GM20000 (cell line): ENCODE measurements around the gene SERINC5.

ENCODE experiments used
- DNase-seq: peaks from one replicate; pipeline ENCODE4 v3.0.0; 2012; ENCODE audit warnings: low spot score
- TF ChIP-seq, protein P1 (sequence below): IDR thresholded peaks from 2 replicates; pipeline ENCODE4 v1.5.1; 2012; ENCODE audit warnings: mild to moderate bottlenecking, control low read depth; ENCODE audit errors: extremely low read depth, missing control alignments

Gene SERINC5

DNA sequence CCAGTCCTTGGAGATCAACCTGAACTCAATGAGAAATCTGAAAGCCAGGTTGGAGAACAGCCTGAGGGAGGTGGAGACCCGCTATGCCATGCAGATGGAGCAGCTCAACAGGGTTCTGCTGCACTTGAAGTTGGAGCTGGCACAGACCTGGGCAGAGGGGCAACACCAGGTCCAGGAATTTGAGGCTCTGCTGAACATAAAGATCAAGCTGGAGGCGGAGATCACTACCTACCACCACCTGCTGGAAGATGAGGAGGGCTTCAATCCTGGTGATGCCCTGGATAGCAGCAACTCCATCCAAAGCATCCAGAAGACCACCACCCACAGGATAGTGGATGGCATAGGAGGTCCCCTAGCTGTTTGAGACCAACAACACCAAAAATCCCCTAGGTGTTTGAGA, 33.5 kb upstream of the SERINC5 start:
- DNase-seq = no peak
- TF ChIP-seq, protein P1, sequence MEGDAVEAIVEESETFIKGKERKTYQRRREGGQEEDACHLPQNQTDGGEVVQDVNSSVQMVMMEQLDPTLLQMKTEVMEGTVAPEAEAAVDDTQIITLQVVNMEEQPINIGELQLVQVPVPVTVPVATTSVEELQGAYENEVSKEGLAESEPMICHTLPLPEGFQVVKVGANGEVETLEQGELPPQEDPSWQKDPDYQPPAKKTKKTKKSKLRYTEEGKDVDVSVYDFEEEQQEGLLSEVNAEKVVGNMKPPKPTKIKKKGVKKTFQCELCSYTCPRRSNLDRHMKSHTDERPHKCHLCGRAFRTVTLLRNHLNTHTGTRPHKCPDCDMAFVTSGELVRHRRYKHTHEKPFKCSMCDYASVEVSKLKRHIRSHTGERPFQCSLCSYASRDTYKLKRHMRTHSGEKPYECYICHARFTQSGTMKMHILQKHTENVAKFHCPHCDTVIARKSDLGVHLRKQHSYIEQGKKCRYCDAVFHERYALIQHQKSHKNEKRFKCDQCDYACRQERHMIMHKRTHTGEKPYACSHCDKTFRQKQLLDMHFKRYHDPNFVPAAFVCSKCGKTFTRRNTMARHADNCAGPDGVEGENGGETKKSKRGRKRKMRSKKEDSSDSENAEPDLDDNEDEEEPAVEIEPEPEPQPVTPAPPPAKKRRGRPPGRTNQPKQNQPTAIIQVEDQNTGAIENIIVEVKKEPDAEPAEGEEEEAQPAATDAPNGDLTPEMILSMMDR = no peak

DNA sequence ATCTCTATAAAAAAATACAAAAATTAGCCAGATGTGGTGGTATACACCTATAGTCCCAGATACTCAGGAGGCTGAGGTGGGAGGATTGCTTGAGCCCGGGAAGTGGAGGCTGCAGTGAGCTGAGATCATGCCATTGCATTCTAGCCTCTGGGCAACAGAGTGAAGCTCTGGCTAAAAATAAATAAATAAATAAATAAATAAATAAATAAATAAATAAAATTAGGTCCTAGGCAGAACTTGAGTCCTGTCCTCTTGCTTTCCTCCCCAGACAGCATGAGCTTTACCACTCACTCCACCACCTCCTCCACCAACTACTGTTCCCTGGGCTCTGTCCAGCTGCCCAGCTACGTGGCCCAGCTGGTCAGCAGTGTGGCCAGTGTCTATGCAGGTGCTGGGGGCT, 32.3 kb upstream of the SERINC5 start:
- no peak for DNase-seq
- TF ChIP-seq, protein P1 = no peak

DNA sequence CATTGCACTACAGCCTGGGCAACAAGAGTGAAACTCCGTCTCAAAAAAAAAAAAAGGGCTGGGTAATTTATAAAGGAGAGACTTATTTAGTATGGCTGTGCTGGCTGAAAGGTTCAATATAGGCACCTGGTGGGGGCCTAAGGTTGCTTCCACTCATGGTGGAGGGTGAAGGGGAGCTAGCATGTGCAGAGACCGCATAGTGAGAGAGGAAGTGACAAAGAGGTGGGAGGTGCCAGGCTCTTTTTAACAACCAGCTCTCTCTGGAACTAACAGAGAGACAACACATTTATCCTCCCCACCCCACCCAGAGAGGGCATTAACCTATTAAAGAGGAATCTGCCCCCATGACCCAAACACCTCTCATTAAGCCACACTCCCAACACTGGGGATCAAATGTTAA, 28.9 kb upstream of the SERINC5 start:
- TF ChIP-seq, protein P1 = no peak
- no peak for DNase-seq

DNA sequence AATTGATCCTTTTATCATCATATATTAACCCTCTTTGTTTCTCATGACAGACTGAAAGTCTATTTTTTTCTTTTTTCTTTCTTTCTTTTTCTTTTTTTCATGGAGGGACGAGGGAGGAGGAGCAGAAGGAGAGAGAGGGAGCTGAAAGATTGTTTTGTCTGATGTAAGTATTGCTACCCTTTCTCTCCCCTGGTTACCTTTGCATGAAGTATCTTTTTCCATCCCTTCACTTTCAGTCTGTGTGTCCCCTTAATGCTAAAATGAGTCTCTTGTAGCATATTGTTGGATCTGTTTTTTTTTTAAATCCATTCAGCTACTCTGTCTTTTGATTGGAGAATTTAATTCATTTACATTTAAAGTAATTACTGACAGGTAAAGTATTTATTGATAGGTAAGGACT, 27.5 kb upstream of the SERINC5 start:
- TF ChIP-seq, protein P1 = no peak
- no peak for DNase-seq

DNA sequence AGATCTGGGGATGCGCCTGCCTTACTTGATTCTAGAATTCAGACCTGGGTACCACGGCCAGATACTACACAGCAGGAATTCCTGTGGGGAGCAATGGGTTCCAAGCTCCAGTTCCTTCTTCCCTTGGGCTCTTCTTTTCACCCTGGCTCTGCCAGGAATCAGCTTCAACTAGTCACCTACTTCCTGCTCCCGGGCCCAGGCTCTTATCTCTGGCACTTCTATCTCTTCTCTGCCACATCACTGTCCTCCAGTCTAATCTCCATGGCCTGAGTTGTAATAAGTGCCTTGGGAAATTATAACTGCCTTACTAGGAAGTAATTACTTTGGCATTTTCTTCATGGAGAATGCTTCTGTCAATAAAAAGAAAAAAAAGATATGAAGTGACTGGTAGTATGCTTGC, 26.2 kb upstream of the SERINC5 start:
- DNase-seq = no peak
- TF ChIP-seq, protein P1 = no peak

DNA sequence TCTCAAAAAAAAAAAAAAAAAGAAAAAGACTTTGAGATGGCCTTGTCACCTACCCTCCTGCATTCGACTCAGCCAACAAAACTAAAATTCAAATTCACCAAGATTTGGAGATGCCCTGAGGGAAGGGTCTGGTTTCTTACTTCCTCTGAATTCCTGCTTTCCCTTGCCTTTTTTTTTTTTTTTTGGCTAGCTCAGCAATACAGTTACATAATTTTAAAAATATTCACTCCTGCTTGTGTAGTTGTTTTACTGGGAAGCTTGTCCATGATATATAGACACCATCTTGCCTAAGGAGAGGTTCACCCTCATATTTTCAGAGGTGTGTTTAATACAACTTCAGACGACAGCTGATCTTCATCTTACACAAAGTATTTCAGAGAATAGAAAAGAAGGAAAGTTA, 21.3 kb upstream of the SERINC5 start:
- TF ChIP-seq, protein P1 = no peak
- no peak for DNase-seq

DNA sequence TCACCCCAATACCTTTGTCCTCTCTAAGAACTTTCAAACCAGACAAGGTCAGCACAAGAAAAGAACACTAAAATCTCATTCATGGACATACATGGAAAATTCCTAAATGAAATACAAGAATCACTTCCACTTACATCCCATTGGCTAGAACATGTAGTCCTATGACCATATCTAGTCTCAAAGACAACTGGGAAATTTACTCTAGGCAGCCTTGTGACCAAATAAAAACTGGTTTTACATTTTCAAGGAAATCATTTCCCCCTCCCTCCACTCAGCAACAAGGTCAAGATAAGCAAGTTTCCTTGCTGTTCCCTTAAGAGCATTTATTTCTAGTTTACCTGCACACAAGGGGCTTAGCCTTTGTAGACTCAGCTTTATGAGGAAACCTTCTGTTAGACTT, 20.3 kb upstream of the SERINC5 start:
- TF ChIP-seq, protein P1 = no peak
- DNase-seq = no peak
